IPS-NIHi7 (cell line): ENCODE results near the gene OLIG1.

Experiments
- DNase-seq: peaks from one replicate; pipeline ENCODE4 v3.0.0; 2012; ENCODE audit warnings: mixed read lengths; ENCODE audit errors: extremely low spot score

OLIG1 gene

DNA sequence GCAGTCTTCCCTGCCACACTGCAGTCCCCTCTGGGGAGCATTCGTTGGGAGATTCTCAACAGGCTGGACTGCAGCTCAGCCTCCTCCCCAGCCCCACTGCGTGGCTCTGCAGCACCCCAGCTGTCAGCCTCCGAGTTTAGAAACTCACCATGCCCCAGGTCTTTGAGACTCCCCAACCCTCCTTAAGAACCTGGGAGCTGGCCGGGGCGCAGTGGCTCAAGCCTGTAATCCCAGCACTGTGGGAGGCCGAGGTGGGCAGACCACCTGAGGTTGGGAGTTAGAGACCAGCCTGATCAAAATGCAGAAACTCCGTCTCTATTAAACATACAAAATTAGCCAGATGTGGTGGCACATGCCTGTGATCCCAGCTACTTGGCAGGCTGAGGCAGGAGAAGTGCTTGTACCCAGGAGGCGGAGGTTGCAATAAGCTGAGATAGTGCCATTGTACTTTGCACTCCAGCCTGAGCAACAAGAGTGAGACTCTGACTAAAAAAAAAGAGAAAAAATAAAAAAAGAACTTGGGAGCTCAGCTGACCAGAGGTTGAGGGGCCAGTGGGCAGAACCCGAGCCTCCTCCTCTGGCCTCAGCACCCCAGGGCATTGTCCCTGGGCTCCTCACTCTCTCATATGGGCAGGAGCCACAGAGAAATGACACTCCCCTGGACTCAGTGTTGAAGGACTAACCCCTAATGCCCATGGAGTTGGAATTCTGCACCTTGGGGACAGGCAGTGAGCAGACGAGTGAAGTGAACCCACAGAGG lies 38.6 kb upstream of the OLIG1 start:
- DNase-seq = no peak

DNA sequence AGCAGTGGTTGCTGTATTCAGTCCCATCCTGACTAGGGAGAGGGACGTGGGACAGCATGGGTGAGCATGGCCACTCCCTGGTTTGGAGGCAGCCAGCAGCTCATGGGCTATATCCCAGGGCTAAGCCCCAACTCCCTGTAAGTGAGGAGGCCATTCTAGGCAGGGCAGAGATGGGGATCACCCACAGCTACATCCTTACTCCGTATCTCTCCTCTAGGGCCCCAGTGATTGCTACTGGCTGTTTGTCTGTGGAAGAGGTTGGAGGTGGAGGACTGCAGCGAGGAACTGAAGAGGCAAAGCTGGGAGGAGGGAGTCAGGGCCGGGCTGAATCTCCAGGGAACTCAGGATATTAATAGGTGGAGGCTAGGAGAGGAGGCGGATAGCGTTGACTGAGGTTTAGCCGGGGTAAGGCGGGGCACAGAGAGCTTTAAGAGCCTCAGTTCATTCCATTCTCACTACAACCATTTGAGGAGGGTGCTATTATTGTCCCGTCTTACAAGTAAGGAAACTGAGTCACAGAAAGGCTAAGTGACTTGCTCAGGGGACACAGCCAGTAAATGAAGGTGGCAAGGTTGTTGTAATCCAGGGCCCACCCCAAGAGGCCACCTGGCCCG lies 37.4 kb upstream of the OLIG1 start:
- no peak for DNase-seq

DNA sequence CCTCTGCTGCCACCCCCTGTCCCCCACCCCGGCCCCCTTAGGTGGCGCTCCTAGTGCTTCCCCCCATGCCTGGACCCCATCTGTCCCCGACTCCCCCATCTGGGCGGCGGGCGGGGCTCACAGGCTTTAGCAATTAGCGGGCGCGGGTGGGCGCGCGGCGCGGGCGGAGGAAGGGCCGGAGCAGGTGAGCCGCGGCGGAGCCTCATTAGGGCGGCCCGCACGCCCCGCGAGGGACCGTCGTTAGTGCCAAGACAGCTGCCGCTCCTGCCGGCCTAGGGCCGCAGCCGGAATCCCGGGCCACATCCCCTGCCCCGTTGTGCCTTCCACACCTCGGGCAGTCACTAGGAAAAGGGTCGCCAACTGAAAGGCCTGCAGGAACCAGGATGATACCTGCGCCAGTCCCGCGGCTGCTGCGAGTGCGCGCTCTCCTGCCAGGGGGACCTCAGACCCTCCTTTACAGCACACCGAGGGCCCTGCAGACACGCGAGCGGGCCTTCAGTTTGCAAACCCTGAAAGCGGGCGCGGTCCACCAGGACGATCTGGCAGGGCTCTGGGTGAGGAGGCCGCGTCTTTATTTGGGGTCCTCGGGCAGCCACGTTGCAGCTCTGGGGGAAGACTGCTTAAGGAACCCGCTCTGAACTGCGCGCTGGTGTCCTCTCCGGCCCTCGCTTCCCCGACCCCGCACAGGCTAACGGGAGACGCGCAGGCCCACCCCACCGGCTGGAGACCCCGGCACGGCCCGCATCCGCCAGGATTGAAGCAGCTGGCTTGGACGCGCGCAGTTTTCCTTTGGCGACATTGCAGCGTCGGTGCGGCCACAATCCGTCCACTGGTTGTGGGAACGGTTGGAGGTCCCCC lies 36.6 kb upstream of the OLIG1 start:
- DNase-seq = no peak

DNA sequence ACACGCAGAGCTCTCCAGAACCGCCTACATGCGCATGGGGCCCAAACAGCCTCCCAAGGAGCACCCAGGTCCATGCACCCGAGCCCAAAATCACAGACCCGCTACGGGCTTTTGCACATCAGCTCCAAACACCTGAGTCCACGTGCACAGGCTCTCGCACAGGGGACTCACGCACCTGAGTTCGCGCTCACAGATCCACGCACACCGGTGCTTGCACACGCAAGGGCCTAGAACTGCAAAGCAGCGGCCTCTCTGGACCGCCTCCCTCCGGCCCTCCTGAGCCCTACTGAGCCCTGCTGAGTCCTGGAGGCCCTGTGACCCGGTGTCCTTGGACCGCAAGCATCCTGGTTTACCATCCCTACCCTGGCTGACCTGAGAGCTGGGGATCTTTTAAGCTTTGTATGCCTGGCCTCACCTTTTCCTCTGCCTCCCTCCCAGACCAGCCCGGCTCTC lies 36.0 kb upstream of the OLIG1 start:
- no peak for DNase-seq

DNA sequence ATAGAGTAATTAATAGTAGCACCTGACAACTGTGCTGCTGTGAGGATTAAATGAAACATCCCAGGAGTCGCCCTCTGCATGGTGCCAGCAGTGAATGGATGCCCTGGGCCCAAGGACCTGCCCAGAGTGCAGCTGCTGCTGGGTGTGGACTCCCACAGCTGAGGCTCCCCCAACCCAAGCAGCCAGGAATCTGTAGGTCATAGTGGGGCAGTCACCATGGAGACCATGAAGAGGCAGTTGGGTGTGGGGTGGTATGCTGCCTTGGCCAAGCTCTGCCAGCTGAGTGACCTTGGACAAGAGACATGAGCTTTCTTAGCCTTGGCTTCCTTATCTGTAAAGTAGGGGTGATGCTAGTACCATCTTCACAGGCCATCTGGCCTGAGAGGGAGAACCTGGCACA lies 34.8 kb upstream of the OLIG1 start:
- no peak for DNase-seq

DNA sequence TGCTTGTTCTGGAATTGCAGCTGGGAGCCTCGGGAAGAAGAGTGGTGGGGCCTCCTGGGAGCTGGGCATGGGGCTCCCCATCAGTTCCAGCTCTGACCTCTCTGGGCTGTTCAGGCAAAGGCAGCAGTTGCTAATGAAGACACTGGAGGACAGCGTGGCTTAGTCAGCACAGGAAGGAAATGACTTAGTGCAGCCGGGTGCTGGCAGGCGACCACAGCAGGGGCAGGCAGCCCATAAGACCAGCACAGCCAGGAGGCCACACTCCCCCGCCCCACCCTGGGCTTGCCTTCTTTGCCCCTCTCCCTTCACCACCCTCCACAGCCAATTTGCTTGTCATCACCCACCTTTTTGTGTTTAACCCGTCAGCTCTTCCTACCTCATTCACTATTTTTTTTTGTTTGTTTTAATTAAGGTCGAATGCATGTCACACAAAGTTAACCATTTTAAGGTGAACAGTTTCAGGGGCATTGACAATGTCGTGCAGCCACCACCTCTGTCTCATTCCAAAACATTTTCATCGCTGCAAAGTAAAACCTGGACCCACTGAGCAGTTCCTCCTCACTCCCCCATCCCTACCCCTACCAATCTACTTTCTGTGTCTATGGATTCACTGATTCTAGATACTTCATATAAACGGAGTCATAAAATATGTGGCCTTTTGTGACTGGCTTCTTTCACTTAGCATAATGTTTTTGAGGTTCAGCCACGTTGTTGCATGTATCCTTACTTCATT lies 33.3 kb upstream of the OLIG1 start:
- DNase-seq = no peak

DNA sequence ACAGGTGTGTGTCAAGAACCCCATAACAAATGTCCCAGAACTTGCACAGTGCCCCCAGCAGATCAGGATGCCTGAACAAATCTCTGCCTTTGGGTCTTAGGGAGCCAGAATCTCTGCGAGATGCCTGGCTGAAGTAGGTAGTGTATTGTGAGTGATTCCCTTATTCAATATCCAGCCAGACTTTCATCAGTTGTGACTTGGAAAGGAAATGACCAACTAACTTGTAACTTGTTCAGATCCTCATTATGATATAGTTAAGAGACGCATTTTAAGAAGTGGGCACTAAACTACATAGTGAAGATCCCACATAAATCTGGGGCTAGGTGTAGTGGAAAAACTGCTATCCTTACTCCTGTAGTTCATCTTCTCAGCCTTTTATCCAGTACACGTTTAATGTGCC lies 32.4 kb upstream of the OLIG1 start:
- DNase-seq = no peak

DNA sequence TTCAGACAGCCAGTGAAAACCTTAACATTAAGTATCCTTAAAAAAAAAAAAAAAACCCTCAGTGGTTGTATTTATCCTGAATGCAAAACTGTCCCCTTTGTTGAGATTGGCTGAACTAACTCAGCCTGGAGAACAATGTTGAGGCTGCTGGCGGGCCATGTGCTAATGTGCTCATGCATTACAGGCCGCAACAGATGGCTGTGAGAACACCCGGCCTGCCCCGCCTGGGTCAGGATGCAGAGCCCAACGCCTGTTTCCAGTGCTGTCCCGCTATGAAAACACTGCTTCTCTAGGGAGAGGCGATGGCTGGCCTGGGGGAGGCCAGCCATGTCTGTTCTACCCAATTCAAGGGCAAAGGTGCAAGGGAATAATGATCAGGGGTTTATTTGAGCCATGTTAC lies 30.4 kb upstream of the OLIG1 start:
- DNase-seq = no peak

DNA sequence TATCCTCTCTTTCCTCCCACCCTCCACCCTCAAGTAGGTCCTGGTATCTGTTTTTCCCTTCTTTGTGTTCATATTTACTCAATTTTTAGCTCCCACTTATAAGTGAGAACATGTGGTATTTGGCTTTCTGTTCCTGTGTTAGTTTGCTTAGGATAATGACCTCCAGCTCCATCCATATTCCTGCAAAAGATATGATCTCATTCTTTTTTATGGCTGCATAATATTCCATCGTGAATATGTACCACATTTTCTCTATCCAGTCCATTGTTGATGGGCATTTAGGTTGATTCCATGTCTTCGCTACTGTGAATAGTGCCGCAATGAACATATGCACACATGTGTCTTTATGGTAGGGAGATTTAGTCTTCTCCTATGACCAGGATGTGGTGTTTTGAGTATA lies 29.7 kb upstream of the OLIG1 start:
- DNase-seq = no peak

DNA sequence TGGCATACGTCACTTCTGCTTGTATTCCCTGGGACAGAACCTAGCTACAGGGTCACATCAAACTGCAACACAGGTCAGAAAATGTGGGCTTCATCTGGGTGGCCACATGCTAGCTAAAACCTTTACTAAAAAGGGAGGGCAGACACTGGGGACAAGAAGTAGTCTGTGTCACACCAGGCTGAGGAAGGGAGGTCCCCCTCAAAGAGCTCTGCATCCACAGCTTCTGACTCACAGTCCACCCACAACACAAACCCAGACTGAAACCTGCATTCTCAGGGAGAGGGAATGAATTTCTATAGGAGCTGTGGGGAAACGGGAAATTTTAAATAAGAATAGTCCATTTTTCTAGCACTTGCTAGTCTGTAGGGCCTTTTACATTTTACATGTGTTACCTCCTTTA lies 28.0 kb upstream of the OLIG1 start:
- no peak for DNase-seq

DNA sequence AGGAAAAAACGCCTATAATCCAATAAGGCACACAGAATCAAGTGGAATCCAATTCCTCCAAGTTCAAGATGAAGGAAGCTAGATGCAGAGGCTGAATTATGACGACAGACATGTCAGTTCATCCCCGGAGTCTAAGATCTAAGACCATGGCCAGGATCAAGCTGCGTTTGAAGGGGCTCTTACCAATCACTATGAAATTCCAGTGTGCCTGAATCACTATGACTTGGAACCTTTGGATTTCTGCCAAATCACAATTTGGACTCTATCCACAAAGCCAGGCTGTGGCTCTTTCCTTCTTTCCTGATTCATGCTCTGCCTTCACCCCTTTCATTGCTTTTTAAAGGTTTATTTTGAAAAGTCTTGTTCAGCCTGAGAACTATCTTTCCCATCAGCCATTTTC lies 27.1 kb upstream of the OLIG1 start:
- no peak for DNase-seq

DNA sequence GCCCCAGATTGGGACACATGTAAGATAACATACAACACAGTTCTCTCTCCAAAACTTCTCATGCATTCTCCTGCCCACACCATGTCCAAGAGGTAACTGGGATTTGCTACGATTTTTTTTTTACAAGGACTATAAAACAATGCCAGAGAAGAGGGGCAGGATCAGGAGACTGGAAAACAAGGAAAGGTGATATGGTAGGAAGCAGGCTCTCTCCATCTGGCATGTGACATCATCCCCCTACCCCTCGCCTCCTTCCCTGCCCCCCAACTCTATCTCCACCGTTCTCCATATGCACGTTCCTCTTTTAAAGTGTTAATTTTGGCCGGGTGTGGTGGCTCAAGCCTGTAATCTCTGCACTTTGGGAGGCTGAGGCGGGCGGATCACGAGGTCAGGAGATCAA lies 23.5 kb upstream of the OLIG1 start:
- no peak for DNase-seq

DNA sequence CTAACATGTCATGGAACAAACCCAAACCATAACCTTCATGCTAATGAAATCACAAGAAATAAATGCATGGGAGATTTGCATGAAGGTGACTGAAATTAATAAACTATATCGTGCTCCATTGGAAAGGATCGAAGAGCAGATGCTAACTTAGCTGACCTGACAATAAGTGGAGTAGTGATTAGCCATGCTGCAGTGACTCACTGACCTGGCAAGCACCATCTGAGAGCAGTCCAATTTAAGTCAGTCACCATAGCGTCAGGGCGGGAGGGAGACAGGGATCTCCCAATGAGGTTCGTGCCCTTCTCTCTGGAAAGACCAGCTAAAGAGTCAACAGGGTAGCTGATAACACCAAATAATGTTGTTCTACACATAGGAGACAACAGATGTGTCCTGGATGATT lies 22.7 kb upstream of the OLIG1 start:
- no peak for DNase-seq

DNA sequence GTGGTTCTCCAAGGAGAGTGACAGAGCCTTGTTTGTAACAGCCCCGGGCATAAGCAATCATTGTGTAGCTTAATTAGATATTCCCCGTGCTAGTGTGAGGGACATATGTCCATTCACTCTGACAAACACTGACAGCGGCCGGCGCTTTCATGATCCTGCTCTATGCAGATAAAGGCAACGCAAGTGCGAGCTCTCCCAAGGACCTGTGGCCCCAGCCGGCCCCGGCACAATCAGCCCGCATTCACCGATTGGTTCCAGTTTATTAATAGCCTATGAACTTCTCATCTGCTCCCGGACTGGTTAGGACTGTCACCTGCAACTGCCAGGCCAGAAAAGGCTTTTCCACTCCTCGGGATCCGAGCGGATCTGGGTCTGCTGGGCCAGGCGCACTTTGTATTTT lies 18.0 kb upstream of the OLIG1 start:
- DNase-seq = no peak

DNA sequence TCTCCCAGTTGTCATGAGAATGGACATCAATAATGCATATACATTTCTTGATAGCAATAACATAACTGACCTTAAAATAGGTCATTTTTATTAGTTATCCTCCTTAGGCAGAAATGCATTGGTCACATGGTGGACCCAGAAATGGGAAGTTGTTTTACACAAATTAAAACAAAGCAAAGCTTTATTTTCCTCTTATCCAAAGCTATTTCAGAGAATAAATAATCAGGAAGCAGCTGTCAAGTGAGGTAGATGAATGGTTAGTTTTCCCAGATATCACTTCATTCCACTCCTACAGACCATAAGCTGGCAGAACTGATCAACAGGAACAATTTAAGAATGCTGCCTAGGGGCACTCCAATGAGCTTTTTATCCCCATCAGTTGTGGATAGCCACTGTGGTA lies 16.0 kb upstream of the OLIG1 start:
- no peak for DNase-seq

DNA sequence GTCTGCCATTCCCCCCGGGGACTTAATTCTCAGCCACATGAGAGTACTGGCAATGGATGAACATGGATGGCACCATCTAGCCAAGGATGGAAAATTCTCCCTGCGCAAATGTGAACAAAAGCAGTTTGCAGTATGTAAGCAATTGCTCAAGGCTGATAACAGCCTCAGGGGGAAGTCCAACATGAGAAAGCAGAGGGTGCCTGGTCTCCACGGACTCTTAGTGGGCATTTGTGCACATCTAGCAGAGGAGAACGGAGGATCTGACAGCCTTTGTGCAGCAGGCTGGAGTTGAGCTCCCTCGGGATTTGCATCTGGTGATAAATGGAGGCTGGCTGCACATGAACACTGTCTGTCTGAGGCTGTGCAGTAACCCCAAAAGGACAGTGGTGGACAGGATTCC lies 13.9 kb upstream of the OLIG1 start:
- no peak for DNase-seq

DNA sequence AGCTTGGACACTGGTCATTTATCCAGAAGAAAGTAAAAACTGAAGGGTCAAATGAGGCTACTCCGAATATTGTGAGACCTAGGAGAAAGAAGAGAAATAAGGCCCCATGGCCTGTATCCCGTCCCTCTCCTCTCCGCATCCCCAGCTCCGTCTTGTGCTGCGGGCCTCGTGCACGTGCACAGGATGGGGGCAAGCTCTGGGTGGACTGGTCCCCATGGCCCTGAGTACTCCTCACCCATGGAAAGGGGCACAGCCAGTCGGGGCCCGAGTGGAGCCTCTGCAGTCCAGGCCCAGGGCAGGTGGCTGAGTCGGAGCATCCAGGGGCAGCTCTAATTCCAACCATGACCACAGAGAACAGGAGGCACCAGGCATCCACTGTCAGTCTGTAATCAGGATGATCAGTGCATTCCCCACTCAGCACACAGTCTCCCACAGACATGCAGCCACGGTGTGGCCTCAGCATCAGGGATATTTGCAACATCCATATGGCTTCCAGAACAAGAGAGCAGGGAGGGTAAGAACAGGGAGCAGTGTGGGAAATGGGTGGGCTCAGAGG lies 12.5 kb upstream of the OLIG1 start:
- no peak for DNase-seq

DNA sequence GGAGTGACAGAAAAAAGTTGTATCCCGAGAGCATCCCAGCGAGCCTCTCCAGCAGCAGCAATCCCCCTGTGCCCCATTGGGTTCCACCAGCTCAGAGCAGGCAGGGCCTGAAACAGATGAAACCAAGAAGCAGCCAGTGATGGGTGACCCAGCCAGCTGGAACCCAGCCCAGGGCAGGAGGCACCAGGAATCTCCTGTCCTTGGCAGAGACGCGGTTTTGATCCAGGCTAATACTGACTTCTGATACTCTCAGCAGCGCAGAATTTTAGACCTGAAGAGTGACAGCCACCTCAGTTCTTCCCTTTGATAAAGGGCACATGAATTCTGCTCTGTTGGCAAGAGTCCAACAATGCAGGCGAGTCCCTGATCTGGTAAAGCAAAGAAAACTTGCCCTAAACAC lies 11.4 kb upstream of the OLIG1 start:
- no peak for DNase-seq

DNA sequence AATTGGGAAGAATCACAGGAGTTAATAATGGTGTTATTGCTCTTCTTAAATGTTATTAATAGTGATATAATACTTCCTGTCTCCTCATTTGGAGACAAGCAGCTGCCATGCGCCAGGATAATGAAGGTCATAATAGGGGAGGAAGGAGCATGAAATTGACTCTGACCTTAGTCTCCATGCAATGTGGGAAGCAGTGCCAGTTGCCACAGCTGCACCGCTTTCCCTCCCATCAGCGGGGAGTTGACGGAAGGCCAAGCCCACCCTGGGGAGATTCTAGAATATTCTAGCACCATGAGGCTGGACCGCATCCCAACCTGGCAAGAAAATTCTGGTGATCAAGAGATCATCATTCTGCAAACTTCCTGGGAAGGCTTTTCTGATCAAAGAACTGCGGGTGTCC lies 11.0 kb upstream of the OLIG1 start:
- no peak for DNase-seq

DNA sequence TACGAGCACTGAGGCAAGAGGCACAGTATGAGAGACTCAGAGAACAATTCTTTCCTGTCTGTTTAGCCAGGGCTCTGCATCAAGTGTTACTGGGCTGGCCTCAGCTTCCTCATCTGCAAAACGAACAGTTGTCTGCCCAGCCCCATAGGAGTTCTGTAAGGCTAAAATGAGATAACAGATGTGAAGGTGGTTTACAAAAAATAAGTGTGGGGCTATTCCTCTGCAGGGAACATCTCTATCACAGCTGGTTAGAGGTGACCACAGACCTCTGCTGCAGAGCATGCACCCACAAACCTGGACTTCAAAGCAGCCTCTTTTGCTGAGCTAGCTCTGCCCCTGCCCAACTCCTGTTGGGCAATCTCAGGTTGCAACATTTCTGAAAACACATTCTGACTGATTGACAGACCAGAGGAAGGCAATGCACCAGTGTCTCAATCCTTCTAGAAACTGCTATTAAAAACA lies 10.5 kb upstream of the OLIG1 start:
- no peak for DNase-seq

DNA sequence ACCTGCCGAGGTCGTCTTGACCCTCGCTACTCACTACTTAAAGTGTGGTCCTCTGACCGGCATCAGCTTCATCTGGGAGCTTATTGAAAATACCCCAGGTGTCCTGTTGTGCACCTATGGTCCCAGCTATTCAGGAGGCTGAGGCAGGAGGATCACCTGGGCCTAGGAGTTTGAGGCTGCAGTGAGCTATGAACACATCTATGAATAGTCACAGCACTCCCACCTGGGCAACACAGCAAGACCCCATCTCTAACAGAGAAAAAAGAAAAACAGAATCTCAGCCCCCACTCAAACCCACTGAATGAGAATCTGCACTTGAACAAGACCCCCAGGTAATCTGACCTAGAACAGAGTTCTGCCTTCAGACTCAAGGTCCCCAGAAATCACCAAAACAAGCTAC lies 8.7 kb upstream of the OLIG1 start:
- DNase-seq = no peak

DNA sequence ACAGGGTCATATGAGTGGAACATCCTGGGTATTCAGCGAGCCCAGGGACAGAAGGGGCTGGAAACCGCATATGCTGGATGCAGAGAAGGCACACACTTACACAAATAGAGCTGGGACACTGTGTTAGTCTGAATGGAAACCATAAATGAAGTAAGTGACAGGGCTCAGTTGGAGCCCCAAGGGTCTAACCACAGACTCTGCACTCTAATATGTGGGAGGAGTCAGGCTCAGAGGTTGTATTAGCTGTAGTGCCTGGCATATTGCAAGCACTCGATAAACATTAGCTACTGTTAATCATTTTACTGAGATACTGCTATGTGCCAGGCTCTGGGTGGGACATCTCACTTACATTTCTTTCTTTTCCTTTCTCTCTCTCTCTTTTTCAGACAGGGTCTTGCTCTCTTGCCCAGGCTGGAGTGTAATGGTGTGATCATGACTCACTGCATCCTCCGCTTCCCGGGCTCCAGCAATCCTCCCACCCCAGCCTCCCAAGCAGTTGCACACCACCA lies 6.5 kb upstream of the OLIG1 start:
- no peak for DNase-seq
